GM06990 (cell line): Measurements from ENCODE around the gene NKX6-2.
"Not testable (repeated sequence)": the region's sequence is repeated elsewhere in the genome, so short reads cannot be mapped to it uniquely, and the experiment has no call there.

Experiments
- DNase-seq: peaks from one replicate; pipeline ENCODE4 v3.0.0-alpha.2; 2011; ENCODE audit not compliant: insufficient read length; ENCODE audit errors: extremely low read depth
- H3K27me3 ChIP-seq: replicated peaks from 2 replicates; pipeline ENCODE4 v1.6.0; 2011; ENCODE audit warnings: low read length; ENCODE audit not compliant: control insufficient read depth, insufficient read depth
- H3K36me3 ChIP-seq: 2 replicates; pipeline ENCODE4 v1.5.1; 2011; ENCODE audit warnings: low read length; ENCODE audit not compliant: control insufficient read depth, insufficient read depth
- H3K4me3 ChIP-seq: replicated peaks from 2 replicates; pipeline ENCODE4 v1.5.1; 2011; ENCODE audit warnings: low read depth, mild to moderate bottlenecking, control low read depth, low read length
- TF ChIP-seq, protein P1 (sequence below): IDR thresholded peaks from 2 replicates; pipeline ENCODE4 v1.5.1; 2011; ENCODE audit warnings: low read length, control low read depth, mild to moderate bottlenecking, inconsistent platforms; ENCODE audit not compliant: insufficient read depth, poor library complexity, severe bottlenecking

NKX6-2 gene

DNA sequence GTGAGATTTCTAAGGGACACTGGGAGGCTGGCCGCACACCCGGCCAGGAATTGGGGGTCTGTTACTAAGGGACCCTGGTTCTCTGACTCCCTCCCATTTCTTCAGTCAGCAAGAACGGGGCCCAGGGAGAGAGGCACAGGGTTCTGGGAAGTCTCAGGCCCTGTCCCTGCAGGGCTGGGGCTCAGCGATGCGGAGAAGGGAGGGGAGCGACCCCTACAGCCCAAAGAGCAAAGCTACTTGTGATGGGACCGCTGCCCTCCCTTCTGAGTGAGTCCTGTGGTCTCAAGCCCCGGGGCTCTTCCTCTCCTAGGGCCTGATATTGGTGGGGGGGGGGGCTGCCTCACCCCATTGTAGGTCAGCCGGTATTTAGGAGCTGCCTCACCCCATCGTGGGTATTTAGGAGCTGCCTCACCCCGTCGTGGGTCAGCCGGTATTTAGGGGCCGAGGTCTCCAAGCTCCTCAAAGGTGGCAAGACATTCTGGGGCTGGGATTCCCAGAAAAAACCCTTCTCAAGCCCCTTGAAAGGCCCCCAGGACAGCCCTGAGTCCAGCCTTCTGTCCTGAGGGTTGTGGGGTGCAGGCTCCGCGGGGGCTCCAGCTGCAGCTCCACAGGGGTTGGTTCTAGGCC is 16.9 kb upstream of the NKX6-2 start:
- no peak for DNase-seq
- Histone ChIP-seq H3K36me3 (no peaks in the 10 kb centered on the region), H3K4me3 (no peak overlapping the region), H3K27me3 (no peaks in the 10 kb centered on the region)
- TF ChIP-seq, protein P1, sequence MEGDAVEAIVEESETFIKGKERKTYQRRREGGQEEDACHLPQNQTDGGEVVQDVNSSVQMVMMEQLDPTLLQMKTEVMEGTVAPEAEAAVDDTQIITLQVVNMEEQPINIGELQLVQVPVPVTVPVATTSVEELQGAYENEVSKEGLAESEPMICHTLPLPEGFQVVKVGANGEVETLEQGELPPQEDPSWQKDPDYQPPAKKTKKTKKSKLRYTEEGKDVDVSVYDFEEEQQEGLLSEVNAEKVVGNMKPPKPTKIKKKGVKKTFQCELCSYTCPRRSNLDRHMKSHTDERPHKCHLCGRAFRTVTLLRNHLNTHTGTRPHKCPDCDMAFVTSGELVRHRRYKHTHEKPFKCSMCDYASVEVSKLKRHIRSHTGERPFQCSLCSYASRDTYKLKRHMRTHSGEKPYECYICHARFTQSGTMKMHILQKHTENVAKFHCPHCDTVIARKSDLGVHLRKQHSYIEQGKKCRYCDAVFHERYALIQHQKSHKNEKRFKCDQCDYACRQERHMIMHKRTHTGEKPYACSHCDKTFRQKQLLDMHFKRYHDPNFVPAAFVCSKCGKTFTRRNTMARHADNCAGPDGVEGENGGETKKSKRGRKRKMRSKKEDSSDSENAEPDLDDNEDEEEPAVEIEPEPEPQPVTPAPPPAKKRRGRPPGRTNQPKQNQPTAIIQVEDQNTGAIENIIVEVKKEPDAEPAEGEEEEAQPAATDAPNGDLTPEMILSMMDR = no peak

DNA sequence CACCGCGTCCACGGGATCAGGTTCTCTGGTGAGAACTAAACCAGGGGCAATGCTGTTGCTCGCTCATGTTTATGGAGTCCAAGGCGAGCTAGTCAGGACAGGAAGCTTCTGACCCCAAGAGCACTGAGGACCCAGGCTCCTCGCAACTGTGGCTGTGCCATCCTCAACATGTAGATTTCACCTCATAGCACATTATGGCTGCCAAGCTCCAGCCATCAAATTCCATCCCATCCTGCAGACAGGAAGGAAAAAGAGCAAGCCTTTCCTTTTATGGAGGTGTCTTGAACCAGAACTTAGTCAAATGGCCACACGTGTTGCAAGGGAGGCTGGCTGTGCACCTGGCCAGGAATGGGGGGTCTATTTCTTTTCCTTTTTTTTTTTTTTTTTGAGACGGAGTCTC is 16.1 kb upstream of the NKX6-2 start:
- TF ChIP-seq, protein P1 = no peak
- H3K27me3 ChIP-seq = no peaks in the 10 kb centered on the region

DNA sequence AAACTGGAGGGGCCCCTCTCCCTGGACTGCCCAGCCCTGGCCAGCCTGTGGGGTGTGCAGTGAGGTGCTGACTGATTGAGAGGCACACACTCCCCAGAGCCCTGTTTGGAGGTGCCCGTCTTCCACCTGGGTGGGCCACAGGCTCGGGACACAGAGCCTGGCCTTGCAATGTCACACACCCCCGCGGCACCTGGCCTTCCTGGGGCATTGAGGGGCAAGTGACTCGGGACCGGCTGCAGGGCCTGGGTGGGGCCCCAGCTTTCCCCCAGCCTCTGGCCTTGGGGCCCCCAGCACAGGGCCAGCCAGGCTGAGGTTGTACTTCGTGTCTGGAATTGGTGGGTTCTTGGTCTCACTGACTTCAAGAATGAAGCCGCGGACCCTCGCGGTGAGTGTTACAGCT is 13.9 kb upstream of the NKX6-2 start:
- Histone ChIP-seq H3K4me3 (no peak overlapping the region), H3K36me3 (no peaks in the 10 kb centered on the region), H3K27me3 (no peaks in the 10 kb centered on the region)
- TF ChIP-seq, protein P1 = no peak
- no peak for DNase-seq

More for the DNA sequence above, 16.1 kb upstream of the NKX6-2 start:
- Histone ChIP-seq H3K4me3 (no peak overlapping the region), H3K36me3 (no peaks in the 10 kb centered on the region)
- no peak for DNase-seq

DNA sequence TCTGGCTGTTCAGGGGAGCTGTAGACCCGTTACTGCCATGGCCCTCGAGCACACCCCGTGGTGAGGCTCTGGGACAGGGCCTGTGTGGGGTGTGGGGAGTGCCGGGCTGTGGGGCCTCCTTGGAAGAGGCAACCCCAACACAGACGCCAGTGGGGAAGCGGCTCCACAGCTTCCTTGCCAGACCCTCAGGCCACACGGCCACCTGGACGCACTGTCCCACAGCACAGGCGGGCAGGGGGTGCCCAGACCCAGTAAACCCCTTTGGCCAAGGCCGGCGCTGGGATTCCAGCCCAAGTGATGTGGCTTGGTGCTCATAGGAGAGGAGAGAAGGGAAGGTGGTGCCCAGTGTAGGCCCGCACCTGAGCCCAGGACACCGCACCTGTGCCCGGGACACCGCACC is 12.9 kb upstream of the NKX6-2 start:
- Histone ChIP-seq H3K36me3 (no peaks in the 10 kb centered on the region), H3K4me3 (no peak overlapping the region), H3K27me3 (no peaks in the 10 kb centered on the region)
- no peak for DNase-seq
- TF ChIP-seq, protein P1 = no peak

DNA sequence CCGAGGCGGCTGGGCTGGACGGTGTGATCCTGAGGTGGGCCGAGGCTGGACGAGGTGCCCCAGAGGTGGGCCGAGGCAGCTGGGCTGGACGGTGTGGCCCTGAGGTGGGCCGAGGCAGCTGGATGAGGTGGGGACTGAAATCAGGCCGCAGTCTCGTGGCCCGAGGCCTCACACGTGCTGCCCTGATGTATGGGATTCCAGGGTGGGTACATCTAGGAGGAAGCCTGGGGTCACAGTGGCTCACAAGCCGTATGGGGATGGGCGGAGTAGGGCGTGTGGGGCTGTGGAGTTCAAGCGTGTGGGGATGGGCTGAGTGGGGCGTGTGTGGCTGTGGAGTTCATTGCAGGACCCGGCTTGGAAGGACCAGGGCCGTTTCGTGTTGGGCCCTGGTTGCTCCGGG is 12.5 kb upstream of the NKX6-2 start:
- no peak overlapping the region for H3K4me3 ChIP-seq
- TF ChIP-seq, protein P1 = no peak
- no peak for DNase-seq
- H3K36me3 ChIP-seq = no peaks in the 10 kb centered on the region
- H3K27me3 ChIP-seq = no peaks in the 10 kb centered on the region

DNA sequence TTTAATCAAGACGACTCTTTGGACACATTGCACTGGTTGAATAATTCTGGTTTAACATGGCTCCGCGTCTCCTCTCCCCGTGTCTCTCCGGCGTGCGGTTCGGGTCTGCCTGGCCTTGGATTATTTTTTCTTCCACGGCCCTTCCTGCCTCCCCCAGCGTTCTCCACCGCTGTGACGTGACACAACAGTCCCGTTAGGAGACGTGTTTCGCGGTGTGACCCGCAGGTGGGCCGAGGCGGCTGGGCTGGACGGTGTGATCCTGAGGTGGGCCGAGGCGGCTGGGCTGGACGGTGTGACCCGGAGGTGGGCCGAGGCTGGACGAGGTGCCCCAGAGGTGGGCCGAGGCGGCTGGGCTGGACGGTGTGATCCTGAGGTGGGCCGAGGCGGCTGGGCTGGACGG is 12.0 kb upstream of the NKX6-2 start:
- H3K27me3 ChIP-seq, H3K36me3 ChIP-seq, H3K4me3 ChIP-seq, DNase-seq: not testable (repeated sequence)
